Measurements from ENCODE around the gene SPATA24.

DNA sequence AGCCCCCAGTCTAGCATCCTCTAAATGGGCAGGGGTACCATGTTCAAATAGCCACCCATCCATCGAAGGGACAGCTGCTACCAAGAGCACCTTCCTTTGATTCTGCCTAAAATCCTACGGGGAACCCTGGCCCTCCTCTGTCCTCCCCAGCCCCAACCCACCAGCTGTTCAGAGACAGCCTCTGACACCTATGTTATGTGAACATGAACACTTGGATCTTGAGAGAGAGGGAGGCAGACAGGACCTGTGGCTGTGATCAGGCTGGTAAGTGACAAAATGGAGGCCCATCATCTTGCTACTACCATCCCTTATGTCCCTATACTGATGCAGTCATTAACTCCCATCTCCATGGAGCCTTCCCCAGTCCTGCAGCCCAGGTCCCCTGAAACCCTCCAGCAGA lies 29.0 kb downstream of the SPATA24 start:
- TF ChIP-seq POLR2A (IDR thresholded peaks at IDR 0.05): no peak
- TF ChIP-seq, protein P1, sequence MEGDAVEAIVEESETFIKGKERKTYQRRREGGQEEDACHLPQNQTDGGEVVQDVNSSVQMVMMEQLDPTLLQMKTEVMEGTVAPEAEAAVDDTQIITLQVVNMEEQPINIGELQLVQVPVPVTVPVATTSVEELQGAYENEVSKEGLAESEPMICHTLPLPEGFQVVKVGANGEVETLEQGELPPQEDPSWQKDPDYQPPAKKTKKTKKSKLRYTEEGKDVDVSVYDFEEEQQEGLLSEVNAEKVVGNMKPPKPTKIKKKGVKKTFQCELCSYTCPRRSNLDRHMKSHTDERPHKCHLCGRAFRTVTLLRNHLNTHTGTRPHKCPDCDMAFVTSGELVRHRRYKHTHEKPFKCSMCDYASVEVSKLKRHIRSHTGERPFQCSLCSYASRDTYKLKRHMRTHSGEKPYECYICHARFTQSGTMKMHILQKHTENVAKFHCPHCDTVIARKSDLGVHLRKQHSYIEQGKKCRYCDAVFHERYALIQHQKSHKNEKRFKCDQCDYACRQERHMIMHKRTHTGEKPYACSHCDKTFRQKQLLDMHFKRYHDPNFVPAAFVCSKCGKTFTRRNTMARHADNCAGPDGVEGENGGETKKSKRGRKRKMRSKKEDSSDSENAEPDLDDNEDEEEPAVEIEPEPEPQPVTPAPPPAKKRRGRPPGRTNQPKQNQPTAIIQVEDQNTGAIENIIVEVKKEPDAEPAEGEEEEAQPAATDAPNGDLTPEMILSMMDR (IDR thresholded peaks at IDR 0.05 in 8 of 11, conservative IDR thresholded peaks at IDR 0.05 in 3 of 11): no peak
